ENCODE results near the gene ALKBH8. TPM values are rescaled to one million over a fixed set of nuclear protein-coding genes. Genes with fewer than 3 reads are reported as not detected.

The ALKBH8 gene
- total RNA-seq, 1 experiment from 2014 or later, result 9.1 TPM

DNA sequence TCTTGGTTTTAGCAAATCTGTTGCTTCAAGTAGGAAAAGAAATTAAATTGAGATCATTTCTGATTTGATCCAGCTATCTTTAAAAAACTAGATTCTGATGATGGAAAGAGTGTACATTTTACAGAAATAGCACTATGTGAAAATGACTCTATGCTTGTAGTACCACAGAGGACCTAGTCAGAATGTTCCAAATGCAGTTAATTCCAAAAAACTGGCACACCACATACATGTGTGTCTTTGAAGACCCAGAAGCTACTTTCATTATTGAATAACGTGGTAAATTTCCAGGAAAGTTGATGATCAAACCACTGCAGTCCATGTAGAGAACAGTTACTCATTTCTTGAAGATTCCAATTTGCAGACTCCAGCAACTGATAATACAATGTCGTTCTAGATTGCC is 29.2 kb upstream of the ALKBH8 start:
- no TSS peak for BruUV-seq (replicated peaks)
- in situ Hi-C loops (cut with HindIII; ENCODE audit: low pct_unique_long_range_greater_than_20kb, low sequenced_read_pairs), result no loop called here
- no peaks in the 10 kb centered on the region for H3K36me3 ChIP-seq (ENCODE audit: control insufficient read depth, insufficient read depth, low read length)
- H3K27me3 ChIP-seq (ENCODE audit: control insufficient read depth, insufficient read depth, low read length), result peaks cover 5% of the 10 kb centered on the region; the same call in 1 of the 2 replicates
- ChIA-PET CTCF (interaction anchor here (0.7 kb wide), 1 partner anchor 95 kb away, joined by 3 read pairs; no protein-coding TSS in a partner anchor), POLR2A (interaction anchor here (0.6 kb wide), 1 partner anchor 274 kb away, joined by 3 read pairs; no protein-coding TSS in a partner anchor)
- intact Hi-C loops (cut with micrococcal nuclease; ENCODE audit: unreplicated experiment), result no loop called here
- no peak overlapping the region for H3K4me3 ChIP-seq (ENCODE audit: low read depth in 2 of 2, low read length in 2 of 2)
- peaks cover 7% of the 10 kb centered on the region; the same call in 1 of the 2 replicates for H3K4me1 ChIP-seq (ENCODE audit: control insufficient read depth, insufficient read depth, low read length)
- DNase-seq (ENCODE audit: low read depth, low spot score), result no peak
- TF ChIP-seq, protein P1, sequence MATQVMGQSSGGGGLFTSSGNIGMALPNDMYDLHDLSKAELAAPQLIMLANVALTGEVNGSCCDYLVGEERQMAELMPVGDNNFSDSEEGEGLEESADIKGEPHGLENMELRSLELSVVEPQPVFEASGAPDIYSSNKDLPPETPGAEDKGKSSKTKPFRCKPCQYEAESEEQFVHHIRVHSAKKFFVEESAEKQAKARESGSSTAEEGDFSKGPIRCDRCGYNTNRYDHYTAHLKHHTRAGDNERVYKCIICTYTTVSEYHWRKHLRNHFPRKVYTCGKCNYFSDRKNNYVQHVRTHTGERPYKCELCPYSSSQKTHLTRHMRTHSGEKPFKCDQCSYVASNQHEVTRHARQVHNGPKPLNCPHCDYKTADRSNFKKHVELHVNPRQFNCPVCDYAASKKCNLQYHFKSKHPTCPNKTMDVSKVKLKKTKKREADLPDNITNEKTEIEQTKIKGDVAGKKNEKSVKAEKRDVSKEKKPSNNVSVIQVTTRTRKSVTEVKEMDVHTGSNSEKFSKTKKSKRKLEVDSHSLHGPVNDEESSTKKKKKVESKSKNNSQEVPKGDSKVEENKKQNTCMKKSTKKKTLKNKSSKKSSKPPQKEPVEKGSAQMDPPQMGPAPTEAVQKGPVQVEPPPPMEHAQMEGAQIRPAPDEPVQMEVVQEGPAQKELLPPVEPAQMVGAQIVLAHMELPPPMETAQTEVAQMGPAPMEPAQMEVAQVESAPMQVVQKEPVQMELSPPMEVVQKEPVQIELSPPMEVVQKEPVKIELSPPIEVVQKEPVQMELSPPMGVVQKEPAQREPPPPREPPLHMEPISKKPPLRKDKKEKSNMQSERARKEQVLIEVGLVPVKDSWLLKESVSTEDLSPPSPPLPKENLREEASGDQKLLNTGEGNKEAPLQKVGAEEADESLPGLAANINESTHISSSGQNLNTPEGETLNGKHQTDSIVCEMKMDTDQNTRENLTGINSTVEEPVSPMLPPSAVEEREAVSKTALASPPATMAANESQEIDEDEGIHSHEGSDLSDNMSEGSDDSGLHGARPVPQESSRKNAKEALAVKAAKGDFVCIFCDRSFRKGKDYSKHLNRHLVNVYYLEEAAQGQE (IDR thresholded peaks at IDR 0.05; ENCODE audit: insufficient read depth in 1 of 2, low read depth in 2 of 2, low read length in 1 of 2), result no peak
- TF ChIP-seq, protein P2, sequence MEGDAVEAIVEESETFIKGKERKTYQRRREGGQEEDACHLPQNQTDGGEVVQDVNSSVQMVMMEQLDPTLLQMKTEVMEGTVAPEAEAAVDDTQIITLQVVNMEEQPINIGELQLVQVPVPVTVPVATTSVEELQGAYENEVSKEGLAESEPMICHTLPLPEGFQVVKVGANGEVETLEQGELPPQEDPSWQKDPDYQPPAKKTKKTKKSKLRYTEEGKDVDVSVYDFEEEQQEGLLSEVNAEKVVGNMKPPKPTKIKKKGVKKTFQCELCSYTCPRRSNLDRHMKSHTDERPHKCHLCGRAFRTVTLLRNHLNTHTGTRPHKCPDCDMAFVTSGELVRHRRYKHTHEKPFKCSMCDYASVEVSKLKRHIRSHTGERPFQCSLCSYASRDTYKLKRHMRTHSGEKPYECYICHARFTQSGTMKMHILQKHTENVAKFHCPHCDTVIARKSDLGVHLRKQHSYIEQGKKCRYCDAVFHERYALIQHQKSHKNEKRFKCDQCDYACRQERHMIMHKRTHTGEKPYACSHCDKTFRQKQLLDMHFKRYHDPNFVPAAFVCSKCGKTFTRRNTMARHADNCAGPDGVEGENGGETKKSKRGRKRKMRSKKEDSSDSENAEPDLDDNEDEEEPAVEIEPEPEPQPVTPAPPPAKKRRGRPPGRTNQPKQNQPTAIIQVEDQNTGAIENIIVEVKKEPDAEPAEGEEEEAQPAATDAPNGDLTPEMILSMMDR (IDR thresholded peaks at IDR 0.05), result no peak
- no peak for TF ChIP-seq TCF7L2 (IDR thresholded peaks at IDR 0.05; ENCODE audit: low read depth, low read length)
- ATAC-seq, result no peak
- H3K9me3 ChIP-seq (ENCODE audit: control insufficient read depth, insufficient read depth, low read depth, low read length), result no peaks in the 10 kb centered on the region
- no peak overlapping the region for H3K27ac ChIP-seq (ENCODE audit: low read length)

DNA sequence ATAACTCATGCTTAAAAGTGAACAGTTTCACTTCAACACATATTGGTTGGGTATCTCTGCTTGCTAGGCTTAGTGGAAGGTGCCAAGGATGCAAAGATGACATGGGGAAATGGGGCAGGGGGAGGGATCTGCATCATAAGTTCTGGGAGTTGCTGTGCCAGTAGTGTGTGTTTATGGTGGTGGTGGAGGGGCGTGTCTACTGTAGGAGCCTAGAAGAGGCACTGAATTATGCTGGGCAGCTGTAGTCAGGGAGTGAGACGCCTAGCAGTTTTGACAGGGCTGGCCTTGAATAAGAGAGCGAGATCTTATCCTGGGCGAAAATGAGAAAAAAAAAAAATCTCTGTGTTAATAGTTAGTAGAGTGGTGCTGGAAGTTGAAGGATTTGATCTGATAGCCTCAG is 28.4 kb upstream of the ALKBH8 start:
- ChIA-PET POLR2A (no interaction called here), CTCF (interaction anchor here (0.7 kb wide), 1 partner anchor 96 kb away, joined by 3 read pairs; no protein-coding TSS in a partner anchor)
- intact Hi-C loops (cut with micrococcal nuclease; ENCODE audit: unreplicated experiment), result no loop called here
- no TSS peak for BruUV-seq (replicated peaks)
- no peak overlapping the region for H3K4me3 ChIP-seq (ENCODE audit: low read depth in 2 of 2, low read length in 2 of 2)
- ATAC-seq (no peak), DNase-seq (ENCODE audit: low read depth, low spot score) (no peak)
- H3K9me3 ChIP-seq (ENCODE audit: control insufficient read depth, insufficient read depth, low read depth, low read length), result no peaks in the 10 kb centered on the region
- no peak overlapping the region for H3K27ac ChIP-seq (ENCODE audit: low read length)
- H3K36me3 ChIP-seq (ENCODE audit: control insufficient read depth, insufficient read depth, low read length), result no peaks in the 10 kb centered on the region
- peaks cover 7% of the 10 kb centered on the region; the same call in 1 of the 2 replicates for H3K4me1 ChIP-seq (ENCODE audit: control insufficient read depth, insufficient read depth, low read length)
- TF ChIP-seq POLR2AphosphoS5 (IDR thresholded peaks at IDR 0.05; ENCODE audit: low read depth, low read length) (no peak), TCF7L2 (IDR thresholded peaks at IDR 0.05; ENCODE audit: low read depth, low read length) (no peak)
- TF ChIP-seq, protein P1 (IDR thresholded peaks at IDR 0.05; ENCODE audit: insufficient read depth in 1 of 2, low read depth in 2 of 2, low read length in 1 of 2), result no peak
- peaks cover 11% of the 10 kb centered on the region; the same call in 1 of the 2 replicates for H3K27me3 ChIP-seq (ENCODE audit: control insufficient read depth, insufficient read depth, low read length)
- in situ Hi-C loops (cut with HindIII; ENCODE audit: low pct_unique_long_range_greater_than_20kb, low sequenced_read_pairs), result no loop called here

All from Panc1 (cell line).